ENCODE data around the gene PLD1.

PLD1 gene

GRCh38 chr3:171849617-171850319 lies 39.5 kb upstream of the PLD1 start:
- in situ Hi-C loops (cut with MboI; ENCODE audit: low sequenced_read_pairs, unreplicated experiment): no loop called here
- no peak for DNase-seq (ENCODE audit: low spot score)
- TF ChIP-seq CTCF (IDR thresholded peaks at IDR 0.05; ENCODE audit: borderline replicate concordance, control extremely low read depth, extremely low read depth, insufficient read depth, missing control alignments): no peak

- no peak for DNase-seq (ENCODE audit: low spot score)
- in situ Hi-C loops (cut with MboI; ENCODE audit: low sequenced_read_pairs, unreplicated experiment): no loop called here
- TF ChIP-seq CTCF (IDR thresholded peaks at IDR 0.05; ENCODE audit: borderline replicate concordance, control extremely low read depth, extremely low read depth, insufficient read depth, missing control alignments): no peak
Observed at GRCh38 chr3:171847595-171848259, 37.4 kb upstream of the PLD1 start.

GRCh38 chr3:171847133-171847532 lies 36.9 kb upstream of the PLD1 start:
- no peak for DNase-seq (ENCODE audit: low spot score)
- in situ Hi-C loops (cut with MboI; ENCODE audit: low sequenced_read_pairs, unreplicated experiment): no loop called here
- TF ChIP-seq CTCF (IDR thresholded peaks at IDR 0.05; ENCODE audit: borderline replicate concordance, control extremely low read depth, extremely low read depth, insufficient read depth, missing control alignments): no peak

GRCh38 chr3:171846597-171846996 lies 36.3 kb upstream of the PLD1 start:
- in situ Hi-C loops (cut with MboI; ENCODE audit: low sequenced_read_pairs, unreplicated experiment): no loop called here
- peak; percentile 72 for DNase-seq (ENCODE audit: low spot score)
- TF ChIP-seq CTCF (IDR thresholded peaks at IDR 0.05; ENCODE audit: borderline replicate concordance, control extremely low read depth, extremely low read depth, insufficient read depth, missing control alignments): no peak

- in situ Hi-C loops (cut with MboI; ENCODE audit: low sequenced_read_pairs, unreplicated experiment): no loop called here
- DNase-seq (ENCODE audit: low spot score): no peak
- no peak for TF ChIP-seq CTCF (IDR thresholded peaks at IDR 0.05; ENCODE audit: borderline replicate concordance, control extremely low read depth, extremely low read depth, insufficient read depth, missing control alignments)
Observed at GRCh38 chr3:171845481-171846284, 35.4 kb upstream of the PLD1 start.

- no peak for TF ChIP-seq CTCF (IDR thresholded peaks at IDR 0.05; ENCODE audit: borderline replicate concordance, control extremely low read depth, extremely low read depth, insufficient read depth, missing control alignments)
- DNase-seq (ENCODE audit: low spot score): no peak
- in situ Hi-C loops (cut with MboI; ENCODE audit: low sequenced_read_pairs, unreplicated experiment): no loop called here
Observed at GRCh38 chr3:171844873-171845272, 34.6 kb upstream of the PLD1 start.
